Mononuclear cell (primary cell): ENCODE results near the gene CAMKMT. TPM values are rescaled to one million over a fixed set of nuclear protein-coding genes. Genes with fewer than 3 reads are reported as not detected.

Experiments
- H3K27me3 ChIP-seq: 2 replicates; pipeline ENCODE4 v1.6.0; 2011; ENCODE audit warnings: low read length, control low read depth; ENCODE audit not compliant: insufficient read depth
- H3K4me1 ChIP-seq: 2 replicates; pipeline ENCODE4 v1.5.1; 2011; ENCODE audit warnings: mild to moderate bottlenecking, low read length, control low read depth; ENCODE audit not compliant: insufficient read depth
- H3K4me3 ChIP-seq: 2 replicates; pipeline ENCODE4 v1.5.1; 2011; ENCODE audit warnings: mild to moderate bottlenecking, low read length, moderate library complexity
- H3K9me3 ChIP-seq: 2 replicates; pipeline ENCODE4 v1.5.1; 2011; ENCODE audit warnings: low read depth, mild to moderate bottlenecking, control low read depth, low read length
- total RNA-seq: library from RNA; depleted of rRNA; stranded (reverse); fragments of >200 nt; gene quantifications from one replicate; pipeline ENCODE4 v1.2.3, GENCODE V29; 2012

CAMKMT gene
- total RNA-seq, 1 donor, result 13.9 TPM

- H3K9me3 ChIP-seq, result no peaks in the 10 kb centered on the region
- no peak overlapping the region for H3K4me3 ChIP-seq
- H3K27me3 ChIP-seq, result peaks cover 50% of the 10 kb centered on the region
- peaks cover 7% of the 10 kb centered on the region for H3K4me1 ChIP-seq
Observed at GRCh38 chr2:44796771-44797170, 435.0 kb downstream of the CAMKMT start.

- H3K9me3 ChIP-seq, result no peaks in the 10 kb centered on the region
- H3K4me1 ChIP-seq, result peaks cover 18% of the 10 kb centered on the region
- H3K4me3 ChIP-seq, result no peak overlapping the region
- H3K27me3 ChIP-seq, result peaks cover 62% of the 10 kb centered on the region
Observed at GRCh38 chr2:44798139-44798659, 436.5 kb downstream of the CAMKMT start.

- Histone ChIP-seq H3K9me3 (no peaks in the 10 kb centered on the region), H3K4me1 (peaks cover 18% of the 10 kb centered on the region), H3K27me3 (peaks cover 69% of the 10 kb centered on the region), H3K4me3 (no peak overlapping the region)
Observed at GRCh38 chr2:44799105-44799504, 437.4 kb downstream of the CAMKMT start.

- Histone ChIP-seq H3K27me3 (peaks cover 75% of the 10 kb centered on the region), H3K4me3 (no peak overlapping the region), H3K4me1 (peaks cover 18% of the 10 kb centered on the region), H3K9me3 (no peaks in the 10 kb centered on the region)
Observed at GRCh38 chr2:44799754-44800153, 438.0 kb downstream of the CAMKMT start.

- Histone ChIP-seq H3K4me3 (no peak overlapping the region), H3K27me3 (peaks cover 91% of the 10 kb centered on the region), H3K4me1 (peaks cover 18% of the 10 kb centered on the region), H3K9me3 (no peaks in the 10 kb centered on the region)
Observed at GRCh38 chr2:44801289-44801840, 439.6 kb downstream of the CAMKMT start.

- Histone ChIP-seq H3K27me3 (peaks cover 99% of the 10 kb centered on the region), H3K9me3 (no peaks in the 10 kb centered on the region), H3K4me1 (peaks cover 18% of the 10 kb centered on the region), H3K4me3 (no peak overlapping the region)
Observed at GRCh38 chr2:44801841-44802776, 440.4 kb downstream of the CAMKMT start.

- Histone ChIP-seq H3K4me1 (peaks cover 18% of the 10 kb centered on the region), H3K9me3 (no peaks in the 10 kb centered on the region), H3K4me3 (no peak overlapping the region), H3K27me3 (peaks cover 100% of the 10 kb centered on the region)
Observed at GRCh38 chr2:44802777-44803424, 441.2 kb downstream of the CAMKMT start.

- H3K4me3 ChIP-seq, result no peak overlapping the region
- H3K9me3 ChIP-seq, result no peaks in the 10 kb centered on the region
- H3K4me1 ChIP-seq, result peaks cover 18% of the 10 kb centered on the region
- H3K27me3 ChIP-seq, result peaks cover 100% of the 10 kb centered on the region
Observed at GRCh38 chr2:44804406-44805265, 442.9 kb downstream of the CAMKMT start.

- peaks cover 18% of the 10 kb centered on the region for H3K4me1 ChIP-seq
- no peak overlapping the region for H3K4me3 ChIP-seq
- H3K27me3 ChIP-seq, result peaks cover 94% of the 10 kb centered on the region
- H3K9me3 ChIP-seq, result no peaks in the 10 kb centered on the region
Observed at GRCh38 chr2:44805401-44806235, 443.9 kb downstream of the CAMKMT start.

- H3K9me3 ChIP-seq, result no peaks in the 10 kb centered on the region
- peaks cover 6% of the 10 kb centered on the region for H3K4me1 ChIP-seq
- peaks cover 84% of the 10 kb centered on the region for H3K27me3 ChIP-seq
- H3K4me3 ChIP-seq, result no peak overlapping the region
Observed at GRCh38 chr2:44807201-44808025, 445.7 kb downstream of the CAMKMT start.

- H3K27me3 ChIP-seq, result peaks cover 51% of the 10 kb centered on the region
- H3K4me3 ChIP-seq, result no peak overlapping the region
- H3K4me1 ChIP-seq, result no peaks in the 10 kb centered on the region
- no peaks in the 10 kb centered on the region for H3K9me3 ChIP-seq
Observed at GRCh38 chr2:44810892-44811530, 449.3 kb downstream of the CAMKMT start.

GRCh38 chr2:44813165-44813564 lies 451.4 kb downstream of the CAMKMT start:
- Histone ChIP-seq H3K4me1 (no peaks in the 10 kb centered on the region), H3K4me3 (no peak overlapping the region), H3K9me3 (no peaks in the 10 kb centered on the region), H3K27me3 (peaks cover 29% of the 10 kb centered on the region)

GRCh38 chr2:44813658-44814057 lies 451.9 kb downstream of the CAMKMT start:
- Histone ChIP-seq H3K4me1 (no peaks in the 10 kb centered on the region), H3K9me3 (no peaks in the 10 kb centered on the region)

More at GRCh38 chr2:44813658-44814057, 451.9 kb downstream of the CAMKMT start:
- Histone ChIP-seq H3K4me3 (no peak overlapping the region), H3K27me3 (peaks cover 24% of the 10 kb centered on the region)
